Hepatocyte (in vitro differentiated cells): ENCODE measurements around the gene SCRG1. TPM values are rescaled to one million over a fixed set of nuclear protein-coding genes. Genes with fewer than 3 reads are reported as not detected.

ENCODE experiments used
- DNase-seq: peaks from one replicate; pipeline ENCODE4 v3.0.0-alpha.2; 2016; ENCODE audit warnings: low spot score
- H2AFZ ChIP-seq: fragments of 200-600 bp; sonication (generic); 2 replicates; pipeline ENCODE4 v1.6.0; 2016; ENCODE audit warnings: antibody characterized with exemption, mild to moderate bottlenecking
- H3K27ac ChIP-seq: fragments of 200-600 bp; sonication (generic); 2 replicates; pipeline ENCODE4 v1.5.1; 2016; ENCODE audit warnings: mild to moderate bottlenecking
- H3K27me3 ChIP-seq: fragments of 200-600 bp; sonication (generic); 2 replicates; pipeline ENCODE4 v1.6.1; 2016
- H3K36me3 ChIP-seq: fragments of 200-600 bp; sonication (generic); replicated peaks from 2 replicates; pipeline ENCODE4 v1.5.1; 2016; ENCODE audit warnings: low read depth; ENCODE audit not compliant: insufficient read depth
- H3K4me1 ChIP-seq: fragments of 200-600 bp; sonication (generic); 2 replicates; pipeline ENCODE4 v1.5.1; 2016; ENCODE audit warnings: mild to moderate bottlenecking, moderate library complexity; ENCODE audit not compliant: insufficient read depth
- H3K4me2 ChIP-seq: fragments of 200-600 bp; sonication (generic); 2 replicates; pipeline ENCODE4 v1.6.0; 2016
- H3K4me3 ChIP-seq: fragments of 200-600 bp; sonication (generic); 2 replicates; pipeline ENCODE4 v1.5.1; 2016; ENCODE audit warnings: mild to moderate bottlenecking
- H3K79me2 ChIP-seq: fragments of 200-600 bp; sonication (generic); 2 replicates; pipeline ENCODE4 v1.6.0; 2017; ENCODE audit warnings: mild to moderate bottlenecking
- H3K9me2 ChIP-seq: fragments of 200-600 bp; sonication (generic); replicated peaks from 2 replicates; pipeline ENCODE4 v1.6.0; 2017; ENCODE audit warnings: mild to moderate bottlenecking; ENCODE audit not compliant: insufficient read depth
- H3K9me3 ChIP-seq: fragments of 200-600 bp; sonication (generic); 2 replicates; pipeline ENCODE4 v1.5.1; 2016; ENCODE audit warnings: low read depth, mild to moderate bottlenecking
- H4K20me1 ChIP-seq: fragments of 200-600 bp; sonication (generic); 2 replicates; pipeline ENCODE4 v1.6.0; 2016; ENCODE audit warnings: mild to moderate bottlenecking; ENCODE audit not compliant: insufficient read depth, poor library complexity, severe bottlenecking
- CTCF ChIP-seq: fragments of 200-600 bp; sonication (generic); IDR thresholded peaks from 2 replicates; pipeline ENCODE4 v1.5.1; 2016; ENCODE audit warnings: antibody characterized with exemption, mild to moderate bottlenecking; ENCODE audit not compliant: poor library complexity
- EZH2 ChIP-seq: fragments of 200-600 bp; sonication (generic); IDR thresholded peaks from 2 replicates; pipeline ENCODE4 v1.6.1; 2016; ENCODE audit warnings: antibody characterized with exemption, mild to moderate bottlenecking, borderline replicate concordance
- EZH2phosphoT487 ChIP-seq: fragments of 200-600 bp; sonication (generic); IDR thresholded peaks from one replicate; pipeline ENCODE4 v1.6.1; 2018; ENCODE audit warnings: antibody characterized with exemption, mild to moderate bottlenecking, low read depth, moderate library complexity; ENCODE audit not compliant: unreplicated experiment, severe bottlenecking
- WGBS: methylation state at CpG from one replicate; pipeline ENCODE4 v1.1.6; 2016; ENCODE audit warnings: low lambda C conversion rate; ENCODE audit errors: missing lambda C conversion rate; 5-methylcytosine and 5-hydroxymethylcytosine counted together
- polyA plus RNA-seq: library from polyadenylated mRNA; unstranded; fragments of >200 nt; fragmentation: Nextera tagmentation; extraction: Ambion mirVana; gene quantifications from 2 replicates; pipeline ENCODE4 v1.2.1, GENCODE V29; 2016
- total RNA-seq: library from RNA; depleted of rRNA; stranded (reverse); fragments of >200 nt; gene quantifications from 2 replicates; pipeline ENCODE4 v1.2.3, GENCODE V29; 2014

Gene SCRG1
- total and polyA plus RNA-seq, 2 experiments from 2014 or later, result 2.1 to 5.1 TPM

- Histone ChIP-seq H3K4me1 (no peaks in the 10 kb centered on the region), H3K9me3 (no peaks in the 10 kb centered on the region), H3K27me3 (no peaks in the 10 kb centered on the region), H3K4me3 (no peak overlapping the region), H3K36me3 (no peaks in the 10 kb centered on the region), H4K20me1 (no peaks in the 10 kb centered on the region), H3K9me2 (no peaks in the 10 kb centered on the region), H3K4me2 (no peak overlapping the region), H3K79me2 (no peaks in the 10 kb centered on the region), H3K27ac (no peak overlapping the region), H2AFZ (no peak overlapping the region)
- WGBS, result 64% methylated on average over 2 of the region's 2 CpGs
- DNase-seq, result no peak
- TF ChIP-seq EZH2 (no peak), CTCF (no peak), EZH2phosphoT487 (no peak)
These were observed 52.8 kb downstream of the SCRG1 start for GRCh38 chr4:173346074-173346473.

GRCh38 chr4:173345648-173346047 lies 53.3 kb downstream of the SCRG1 start:
- no peak for DNase-seq
- Histone ChIP-seq H3K36me3 (no peaks in the 10 kb centered on the region), H3K4me1 (no peaks in the 10 kb centered on the region), H3K4me2 (no peak overlapping the region), H3K4me3 (no peak overlapping the region), H3K27me3 (no peaks in the 10 kb centered on the region), H3K9me3 (no peaks in the 10 kb centered on the region), H3K9me2 (no peaks in the 10 kb centered on the region), H3K79me2 (no peaks in the 10 kb centered on the region), H4K20me1 (no peaks in the 10 kb centered on the region), H3K27ac (no peak overlapping the region), H2AFZ (no peak overlapping the region)
- 81% methylated on average over 2 of the region's 2 CpGs for WGBS
- TF ChIP-seq CTCF (no peak), EZH2 (no peak), EZH2phosphoT487 (no peak)

- H3K9me2 ChIP-seq, result no peaks in the 10 kb centered on the region
- H3K27me3 ChIP-seq, result no peaks in the 10 kb centered on the region
- H3K9me3 ChIP-seq, result no peaks in the 10 kb centered on the region
- H3K27ac ChIP-seq, result no peak overlapping the region
- no peaks in the 10 kb centered on the region for H4K20me1 ChIP-seq
- no peak overlapping the region for H3K4me3 ChIP-seq
- H3K4me1 ChIP-seq, result no peaks in the 10 kb centered on the region
- WGBS, result 71% methylated on average over 3 of the region's 3 CpGs
- DNase-seq, result no peak
- no peaks in the 10 kb centered on the region for H3K79me2 ChIP-seq
- TF ChIP-seq EZH2phosphoT487, result no peak
- TF ChIP-seq CTCF, result no peak
- TF ChIP-seq EZH2, result no peak
- no peaks in the 10 kb centered on the region for H3K36me3 ChIP-seq
- no peak overlapping the region for H3K4me2 ChIP-seq
- H2AFZ ChIP-seq, result no peak overlapping the region
These were observed 55.0 kb downstream of the SCRG1 start for GRCh38 chr4:173343832-173344397.

GRCh38 chr4:173337463-173337862 lies 61.5 kb downstream of the SCRG1 start:
- Histone ChIP-seq H3K79me2 (peaks cover 10% of the 10 kb centered on the region), H3K4me2 (no peak overlapping the region), H3K27ac (no peak overlapping the region), H2AFZ (no peak overlapping the region), H3K36me3 (no peaks in the 10 kb centered on the region), H3K4me1 (peaks cover 6% of the 10 kb centered on the region), H3K4me3 (no peak overlapping the region), H4K20me1 (peaks cover 5% of the 10 kb centered on the region), H3K27me3 (no peaks in the 10 kb centered on the region), H3K9me2 (no peaks in the 10 kb centered on the region), H3K9me3 (no peaks in the 10 kb centered on the region)
- WGBS, result 100% methylated on average over 2 of the region's 2 CpGs
- no peak for TF ChIP-seq EZH2
- TF ChIP-seq EZH2phosphoT487, result no peak
- TF ChIP-seq CTCF, result no peak
- DNase-seq, result no peak
